ENCODE data around the gene RBBP4. TPM values are rescaled to one million over a fixed set of nuclear protein-coding genes. Genes with fewer than 3 reads are reported as not detected.

RBBP4 gene
- total and polyA plus RNA-seq, 2 of the 13 experiments (the other 11 are each of a cell fraction or from before 2014, with no cell fraction given) = 64.4 to 166 TPM

GRCh38 chr1:32650752-32651460 lies at the start of gene RBBP4 (continued):
- peak; percentile 84 for TF ChIP-seq SALL1 (CRISPR knock-in tag; IDR thresholded peaks at IDR 0.05)
- TF ChIP-seq ZNF329 (CRISPR knock-in tag; IDR thresholded peaks at IDR 0.05; ENCODE audit: low read depth) = 0 out of 2 replicates have a peak, but pooled peaks have one; percentile 33
- TF ChIP-seq ZNF782 (CRISPR knock-in tag; IDR thresholded peaks at IDR 0.05; ENCODE audit: borderline replicate concordance) = no peak; the same call in 1 of the 2 replicates
- TF ChIP-seq ARNT (IDR thresholded peaks at IDR 0.05) = no peak
- TF ChIP-seq CAMTA2 (CRISPR knock-in tag; IDR thresholded peaks at IDR 0.05; ENCODE audit: borderline replicate concordance) = no peak
- no peak for TF ChIP-seq MYNN (CRISPR knock-in tag; IDR thresholded peaks at IDR 0.05; ENCODE audit: low read depth)
- peak; percentile 75; the same call in 1 of the 2 replicates for TF ChIP-seq ZBTB20 (CRISPR knock-in tag; IDR thresholded peaks at IDR 0.05; ENCODE audit: borderline replicate concordance, low read depth)
- TF ChIP-seq, protein P1, sequence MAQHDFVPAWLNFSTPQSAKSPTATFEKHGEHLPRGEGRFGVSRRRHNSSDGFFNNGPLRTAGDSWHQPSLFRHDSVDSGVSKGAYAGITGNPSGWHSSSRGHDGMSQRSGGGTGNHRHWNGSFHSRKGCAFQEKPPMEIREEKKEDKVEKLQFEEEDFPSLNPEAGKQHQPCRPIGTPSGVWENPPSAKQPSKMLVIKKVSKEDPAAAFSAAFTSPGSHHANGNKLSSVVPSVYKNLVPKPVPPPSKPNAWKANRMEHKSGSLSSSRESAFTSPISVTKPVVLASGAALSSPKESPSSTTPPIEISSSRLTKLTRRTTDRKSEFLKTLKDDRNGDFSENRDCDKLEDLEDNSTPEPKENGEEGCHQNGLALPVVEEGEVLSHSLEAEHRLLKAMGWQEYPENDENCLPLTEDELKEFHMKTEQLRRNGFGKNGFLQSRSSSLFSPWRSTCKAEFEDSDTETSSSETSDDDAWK (CRISPR knock-in tag; IDR thresholded peaks at IDR 0.05) = no peak
- TF ChIP-seq KMT2B (CRISPR knock-in tag; IDR thresholded peaks at IDR 0.05) = peak; percentile 80
- TF ChIP-seq FOXK1 (CRISPR knock-in tag; IDR thresholded peaks at IDR 0.05; ENCODE audit: borderline replicate concordance, low read depth) = peak; percentile 30; the same call in 1 of the 2 replicates
- TF ChIP-seq RBM39 (IDR thresholded peaks at IDR 0.05; ENCODE audit: low read depth, low read length, poor library complexity, severe bottlenecking) = no peak
- no peak for TF ChIP-seq TRAFD1 (CRISPR knock-in tag; IDR thresholded peaks at IDR 0.05; ENCODE audit: borderline replicate concordance)
- 0 out of 2 replicates have a peak, but pooled peaks have one; percentile 6 for TF ChIP-seq IRF2 (CRISPR knock-in tag; IDR thresholded peaks at IDR 0.05)
- peak; percentile 70 for TF ChIP-seq HOXA5 (CRISPR knock-in tag; IDR thresholded peaks at IDR 0.05)
- TF ChIP-seq ZNF333 (CRISPR knock-in tag; IDR thresholded peaks at IDR 0.05; ENCODE audit: borderline replicate concordance) = peak; percentile 42; the same call in 1 of the 2 replicates
- TF ChIP-seq ZBTB26 (CRISPR knock-in tag; IDR thresholded peaks at IDR 0.05; ENCODE audit: borderline replicate concordance) = peak; percentile 78; the same call in 1 of the 2 replicates
- TF ChIP-seq GTF3A (CRISPR knock-in tag; conservative IDR thresholded peaks at IDR 0.05) = 0 out of 2 replicates have a peak, but pooled peaks have one; percentile 35
- TF ChIP-seq, protein P2, sequence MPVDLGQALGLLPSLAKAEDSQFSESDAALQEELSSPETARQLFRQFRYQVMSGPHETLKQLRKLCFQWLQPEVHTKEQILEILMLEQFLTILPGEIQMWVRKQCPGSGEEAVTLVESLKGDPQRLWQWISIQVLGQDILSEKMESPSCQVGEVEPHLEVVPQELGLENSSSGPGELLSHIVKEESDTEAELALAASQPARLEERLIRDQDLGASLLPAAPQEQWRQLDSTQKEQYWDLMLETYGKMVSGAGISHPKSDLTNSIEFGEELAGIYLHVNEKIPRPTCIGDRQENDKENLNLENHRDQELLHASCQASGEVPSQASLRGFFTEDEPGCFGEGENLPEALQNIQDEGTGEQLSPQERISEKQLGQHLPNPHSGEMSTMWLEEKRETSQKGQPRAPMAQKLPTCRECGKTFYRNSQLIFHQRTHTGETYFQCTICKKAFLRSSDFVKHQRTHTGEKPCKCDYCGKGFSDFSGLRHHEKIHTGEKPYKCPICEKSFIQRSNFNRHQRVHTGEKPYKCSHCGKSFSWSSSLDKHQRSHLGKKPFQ (CRISPR knock-in tag; IDR thresholded peaks at IDR 0.05; ENCODE audit: insufficient replicate concordance) = peak; percentile 96
- TF ChIP-seq THAP7 (CRISPR knock-in tag; IDR thresholded peaks at IDR 0.05) = peak; percentile 71; the same call in 1 of the 2 replicates
- peak; percentile 53; the same call in 1 of the 2 replicates for TF ChIP-seq SNAPC2 (CRISPR knock-in tag; IDR thresholded peaks at IDR 0.05)
- no peak for TF ChIP-seq SIX1 (CRISPR knock-in tag; IDR thresholded peaks at IDR 0.05; ENCODE audit: borderline replicate concordance)
- peak; percentile 86; the same call in 1 of the 2 replicates for TF ChIP-seq ZNF354B (CRISPR knock-in tag; IDR thresholded peaks at IDR 0.05)
